Ishikawa (cell line): Measurements from ENCODE around the gene SH3RF3.

ENCODE experiments used
- CREB1 ChIP-seq: IDR thresholded peaks from 2 replicates; pipeline ENCODE4 v1.6.1; 2012; ENCODE audit warnings: low read depth
- EP300 ChIP-seq: IDR thresholded peaks from 2 replicates; pipeline ENCODE4 v1.6.1; 2012; ENCODE audit warnings: borderline replicate concordance
- FOXM1 ChIP-seq: IDR thresholded peaks from 2 replicates; pipeline ENCODE4 v1.6.1; 2012; ENCODE audit warnings: low read depth, borderline replicate concordance
- MAX ChIP-seq: IDR thresholded peaks from 2 replicates; pipeline ENCODE4 v1.6.1; 2012

DNA sequence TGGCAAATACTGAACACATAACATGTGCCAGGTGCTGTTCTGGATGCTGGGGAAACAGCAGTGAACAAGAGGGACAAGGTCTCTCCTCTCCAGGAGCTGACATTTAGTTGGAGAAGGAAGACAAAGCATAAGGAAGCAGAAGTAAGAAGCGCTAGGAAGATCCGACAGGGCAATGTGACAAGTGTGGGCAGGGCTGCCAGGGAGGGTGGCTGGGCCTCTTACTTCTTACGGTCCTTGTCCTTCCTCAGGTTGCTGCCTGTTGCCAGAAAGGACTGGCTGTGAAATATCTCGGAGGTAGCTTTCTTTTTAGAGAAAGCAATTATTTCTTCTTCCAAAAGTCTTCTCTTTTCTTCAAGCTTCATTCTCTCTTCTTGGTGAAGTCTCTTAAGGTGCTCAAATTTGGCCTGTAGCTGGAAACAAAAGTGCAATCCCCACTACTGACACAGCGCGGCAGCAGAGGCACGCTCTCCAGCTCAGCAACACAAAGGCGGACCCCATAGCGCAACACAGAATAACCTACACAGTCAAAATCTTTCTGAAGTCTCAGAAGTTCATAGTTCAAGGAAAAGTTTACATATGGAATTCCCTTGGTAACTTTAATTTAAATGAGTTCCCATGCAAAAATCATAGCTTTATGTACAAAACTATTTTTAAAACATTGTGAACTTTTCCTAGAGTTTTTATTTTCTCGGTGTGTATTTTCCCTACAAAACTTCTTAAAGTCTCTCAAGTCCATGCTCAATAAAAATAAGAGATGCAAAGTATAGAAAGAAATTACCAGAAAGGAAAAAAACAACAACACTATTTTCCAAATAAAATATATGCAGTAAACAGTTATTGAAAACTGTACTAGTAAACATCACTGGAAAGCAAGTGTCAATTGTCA is 417.1 kb downstream of the SH3RF3 start:
- TF ChIP-seq MAX (no peak), CREB1 (no peak), FOXM1 (no peak), EP300 (no peak)
